Measurements from ENCODE around the gene CCDC158.

- TF ChIP-seq CTCF (IDR thresholded peaks at IDR 0.05): no peak
- TF ChIP-seq ZFX (IDR thresholded peaks at IDR 0.05; ENCODE audit: borderline replicate concordance): no peak
Observed at GRCh38 chr4:76363556-76364290, 57.2 kb downstream of the CCDC158 start.
